Bronchial epithelial cell (primary cell): ENCODE measurements around the gene CEP104. TPM values are rescaled to one million over a fixed set of nuclear protein-coding genes. Genes with fewer than 3 reads are reported as not detected.

Experiments used
- DNase-seq: peaks from one replicate; pipeline ENCODE4 v3.0.0-alpha.2; 2010; ENCODE audit warnings: low read depth
- FAIRE-seq: peaks from 2 replicates; lab custom pipeline; 2011; peaks lifted over from hg19 to GRCh38; lab: Jason Lieb, UNC
- H3K27me3 ChIP-seq: 2 replicates; pipeline ENCODE4 v1.5.1; 2011; ENCODE audit warnings: low read length; ENCODE audit not compliant: control insufficient read depth, insufficient read depth
- H3K36me3 ChIP-seq: 2 replicates; pipeline ENCODE4 v1.5.1; 2011; ENCODE audit warnings: low read length; ENCODE audit not compliant: control insufficient read depth, insufficient read depth
- H3K4me3 ChIP-seq: 2 replicates; pipeline ENCODE4 v1.5.1; 2011; ENCODE audit warnings: mild to moderate bottlenecking, low read depth, low read length, control low read depth
- total RNA-seq: library from RNA; depleted of rRNA; stranded (reverse); fragments of >200 nt; gene quantifications from 2 replicates; pipeline ENCODE4 v1.2.1, GENCODE V29; 2014
- TF ChIP-seq, protein P1 (sequence below): IDR thresholded peaks from 2 replicates; pipeline ENCODE4 v1.5.1; 2011; ENCODE audit warnings: mild to moderate bottlenecking, moderate library complexity, low read length, control low read depth, inconsistent platforms; ENCODE audit not compliant: insufficient read depth, severe bottlenecking

CEP104 gene
- total RNA-seq, 1 donor from 2014 or later: 15.3 TPM

DNA sequence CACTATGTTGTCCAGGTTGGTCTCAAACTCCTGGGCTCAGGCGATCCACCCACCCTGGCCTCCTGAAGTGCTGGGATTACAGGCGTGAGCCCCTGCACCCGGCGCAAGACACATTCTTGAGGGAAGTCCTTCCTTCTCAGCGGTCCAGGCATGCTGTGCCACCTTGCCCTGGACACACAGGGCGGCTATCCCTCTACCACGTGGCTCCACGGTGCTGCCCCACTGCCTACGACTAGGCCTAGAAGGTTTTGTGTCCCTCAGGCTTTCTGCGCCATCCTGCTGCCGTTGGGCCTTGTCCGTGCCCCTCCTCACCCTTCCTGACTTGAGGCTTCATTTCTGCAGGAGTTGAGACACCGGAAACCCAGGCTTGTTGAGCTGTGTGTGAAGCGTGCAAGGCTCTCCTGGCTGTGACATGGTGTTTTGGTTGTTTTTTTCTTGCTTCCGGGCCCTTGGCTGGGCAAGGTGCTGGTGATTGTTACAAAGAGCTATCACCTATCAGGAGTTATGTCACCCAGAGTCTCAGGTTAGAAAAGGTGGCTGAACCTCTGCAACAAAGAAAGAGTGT is 29.2 kb upstream of the CEP104 start:
- Histone ChIP-seq H3K4me3 (no peak overlapping the region), H3K27me3 (no peaks in the 10 kb centered on the region), H3K36me3 (peaks cover 15% of the 10 kb centered on the region)
- peak; percentile 52 for FAIRE-seq
- TF ChIP-seq, protein P1, sequence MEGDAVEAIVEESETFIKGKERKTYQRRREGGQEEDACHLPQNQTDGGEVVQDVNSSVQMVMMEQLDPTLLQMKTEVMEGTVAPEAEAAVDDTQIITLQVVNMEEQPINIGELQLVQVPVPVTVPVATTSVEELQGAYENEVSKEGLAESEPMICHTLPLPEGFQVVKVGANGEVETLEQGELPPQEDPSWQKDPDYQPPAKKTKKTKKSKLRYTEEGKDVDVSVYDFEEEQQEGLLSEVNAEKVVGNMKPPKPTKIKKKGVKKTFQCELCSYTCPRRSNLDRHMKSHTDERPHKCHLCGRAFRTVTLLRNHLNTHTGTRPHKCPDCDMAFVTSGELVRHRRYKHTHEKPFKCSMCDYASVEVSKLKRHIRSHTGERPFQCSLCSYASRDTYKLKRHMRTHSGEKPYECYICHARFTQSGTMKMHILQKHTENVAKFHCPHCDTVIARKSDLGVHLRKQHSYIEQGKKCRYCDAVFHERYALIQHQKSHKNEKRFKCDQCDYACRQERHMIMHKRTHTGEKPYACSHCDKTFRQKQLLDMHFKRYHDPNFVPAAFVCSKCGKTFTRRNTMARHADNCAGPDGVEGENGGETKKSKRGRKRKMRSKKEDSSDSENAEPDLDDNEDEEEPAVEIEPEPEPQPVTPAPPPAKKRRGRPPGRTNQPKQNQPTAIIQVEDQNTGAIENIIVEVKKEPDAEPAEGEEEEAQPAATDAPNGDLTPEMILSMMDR: no peak
- no peak for DNase-seq

DNA sequence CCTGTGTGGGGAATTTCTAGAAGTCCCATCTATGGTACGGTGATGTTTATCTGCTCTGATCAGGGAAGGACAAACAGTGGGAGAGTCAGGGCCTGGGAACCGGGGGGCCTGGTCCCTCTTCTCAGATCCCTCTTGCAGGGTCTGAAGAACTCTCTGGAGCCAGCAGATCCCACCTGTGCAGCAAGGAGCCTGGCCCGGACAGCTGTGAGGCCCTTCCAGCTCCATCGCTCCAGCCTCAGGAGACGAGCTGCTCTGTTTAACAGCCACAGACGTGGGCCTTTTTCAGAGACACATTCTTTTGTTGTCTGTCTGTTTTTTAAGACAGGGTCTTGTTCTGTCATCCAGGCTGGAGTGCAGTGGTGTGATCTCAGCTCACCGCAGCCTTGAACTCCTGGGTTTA is 28.6 kb upstream of the CEP104 start:
- no peaks in the 10 kb centered on the region for H3K27me3 ChIP-seq
- peaks cover 13% of the 10 kb centered on the region for H3K36me3 ChIP-seq
- TF ChIP-seq, protein P1: no peak
- FAIRE-seq (no peak), DNase-seq (no peak)
- H3K4me3 ChIP-seq: no peak overlapping the region

DNA sequence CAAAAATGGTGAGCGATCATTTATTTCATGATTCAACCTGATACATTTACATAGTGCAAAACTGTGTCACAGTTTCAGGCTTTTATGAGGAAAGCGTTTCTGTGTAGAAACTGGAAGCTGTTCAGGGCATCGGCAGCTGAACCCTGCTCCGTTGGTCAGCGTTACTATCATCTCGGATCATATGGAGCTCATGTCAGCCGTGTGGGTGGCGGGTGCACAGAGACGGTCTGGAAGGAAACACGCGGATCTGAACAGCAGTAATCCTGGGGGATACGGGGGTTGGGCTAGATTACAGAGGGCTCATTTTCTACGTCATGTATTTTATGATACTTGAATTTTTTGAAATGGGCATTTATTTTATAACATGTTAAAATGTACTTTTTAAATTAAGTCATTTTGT is 28.0 kb upstream of the CEP104 start:
- TF ChIP-seq, protein P1: no peak
- DNase-seq: no peak
- H3K4me3 ChIP-seq: no peak overlapping the region
- peaks cover 7% of the 10 kb centered on the region for H3K36me3 ChIP-seq
- H3K27me3 ChIP-seq: no peaks in the 10 kb centered on the region
- FAIRE-seq: no peak

DNA sequence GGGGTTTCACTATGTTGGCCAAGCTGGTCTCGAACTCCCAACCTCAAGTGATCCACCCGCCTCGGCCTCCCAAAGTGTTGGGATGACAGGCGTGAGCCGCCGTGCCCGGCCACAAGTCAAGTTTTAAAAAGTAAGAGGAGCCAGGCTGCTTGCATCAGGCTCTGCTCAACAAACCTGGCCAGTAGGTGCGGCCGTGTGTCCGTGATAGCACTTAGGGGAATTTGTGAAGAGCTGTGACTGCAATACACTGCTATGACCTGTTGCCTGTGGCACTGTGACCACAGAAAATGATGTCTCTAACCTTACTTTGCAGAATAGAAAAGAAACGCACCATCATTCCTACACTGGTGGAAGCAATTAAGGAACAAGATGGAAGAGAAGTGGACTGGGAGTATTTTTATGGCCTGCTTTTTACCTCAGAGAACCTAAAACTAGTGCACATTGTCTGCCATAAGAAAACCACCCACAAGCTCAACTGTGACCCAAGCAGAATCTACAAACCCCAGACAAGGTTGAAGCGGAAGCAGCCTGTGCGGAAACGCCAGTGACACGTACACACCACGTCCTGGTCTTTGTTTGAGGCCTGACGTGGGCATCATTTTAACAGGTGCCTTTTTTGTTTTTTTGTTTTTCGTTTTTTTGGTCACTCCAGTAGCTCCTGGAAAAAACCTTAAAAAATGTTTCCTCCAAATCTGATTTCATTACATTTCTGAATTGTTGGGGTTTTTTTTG is 26.3 kb upstream of the CEP104 start:
- TF ChIP-seq, protein P1: no peak
- H3K4me3 ChIP-seq: no peak overlapping the region
- DNase-seq (no peak), FAIRE-seq (no peak)
- peaks cover 6% of the 10 kb centered on the region for H3K36me3 ChIP-seq
- H3K27me3 ChIP-seq: no peaks in the 10 kb centered on the region

DNA sequence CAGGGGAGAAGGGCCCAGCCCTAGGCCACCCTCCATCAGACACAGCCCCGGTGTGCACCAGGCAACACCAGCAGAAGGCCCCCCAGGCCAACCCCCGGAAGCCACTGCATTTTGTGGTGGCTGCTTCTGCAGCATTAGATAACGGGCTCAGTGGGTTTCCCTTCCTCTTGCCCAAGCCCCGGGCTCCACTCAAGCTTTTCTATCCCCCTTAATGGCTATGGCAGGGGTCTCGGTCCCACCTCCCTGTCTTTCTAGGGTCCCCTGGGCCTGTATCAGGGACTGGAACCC is 24.1 kb upstream of the CEP104 start:
- no peak for FAIRE-seq
- no peak overlapping the region for H3K4me3 ChIP-seq
- no peaks in the 10 kb centered on the region for H3K27me3 ChIP-seq
- TF ChIP-seq, protein P1: no peak
- DNase-seq: no peak
- H3K36me3 ChIP-seq: no peaks in the 10 kb centered on the region
